Activated naive CD4-positive, alpha-beta T cell treated with anti-CD3 and anti-CD28 coated beads, Interleukin-2, amount 50 U/mL, for 72 hours (primary cell): ENCODE measurements around the gene SH3PXD2B. TPM values are rescaled to one million over a fixed set of nuclear protein-coding genes. Genes with fewer than 3 reads are reported as not detected.
A peak's percentile ranks its signal among the peaks of the same experiment; 100 is the strongest.
"Not testable (repeated sequence)": the region's sequence is repeated elsewhere in the genome, so short reads cannot be mapped to it uniquely, and the experiment has no call there.

Experiments used
- ATAC-seq, 2 donors: fragments of 150-1000 bp; cut with Tn5 transposase; 2 replicates each; pipeline ENCODE4 v1.10.0; 2021; ENCODE audit warnings: mild to moderate bottlenecking in 2 of 2, moderate library complexity in 2 of 2
- DNase-seq, 2 donors: peaks; one replicate each; pipeline ENCODE4 v3.0.0; 2021 to 2022; ENCODE audit warnings: low spot score in 2 of 2
- H3K27ac Mint-ChIP-seq, 2 donors: one replicate each; pipeline ENCODE4 v1.8.0; 2022; ENCODE audit warnings: mild to moderate bottlenecking in 2 of 2, mixed read lengths in 2 of 2
- H3K36me3 Mint-ChIP-seq, 2 donors: one replicate each; pipeline ENCODE4 v1.8.0; 2022; ENCODE audit warnings: mixed read lengths in 2 of 2
- H3K9me3 Mint-ChIP-seq, 2 donors: one replicate each; pipeline ENCODE4 v1.8.0; 2022; ENCODE audit warnings: mixed read lengths in 2 of 2
- total RNA-seq, 2 donors: library from RNA; stranded (reverse); gene quantifications; one replicate each; pipeline ENCODE4 v1.2.3, GENCODE V29; 2022

Gene SH3PXD2B
- total RNA-seq, 2 donors from 2014 or later = 0.09 to 0.64 TPM

DNA sequence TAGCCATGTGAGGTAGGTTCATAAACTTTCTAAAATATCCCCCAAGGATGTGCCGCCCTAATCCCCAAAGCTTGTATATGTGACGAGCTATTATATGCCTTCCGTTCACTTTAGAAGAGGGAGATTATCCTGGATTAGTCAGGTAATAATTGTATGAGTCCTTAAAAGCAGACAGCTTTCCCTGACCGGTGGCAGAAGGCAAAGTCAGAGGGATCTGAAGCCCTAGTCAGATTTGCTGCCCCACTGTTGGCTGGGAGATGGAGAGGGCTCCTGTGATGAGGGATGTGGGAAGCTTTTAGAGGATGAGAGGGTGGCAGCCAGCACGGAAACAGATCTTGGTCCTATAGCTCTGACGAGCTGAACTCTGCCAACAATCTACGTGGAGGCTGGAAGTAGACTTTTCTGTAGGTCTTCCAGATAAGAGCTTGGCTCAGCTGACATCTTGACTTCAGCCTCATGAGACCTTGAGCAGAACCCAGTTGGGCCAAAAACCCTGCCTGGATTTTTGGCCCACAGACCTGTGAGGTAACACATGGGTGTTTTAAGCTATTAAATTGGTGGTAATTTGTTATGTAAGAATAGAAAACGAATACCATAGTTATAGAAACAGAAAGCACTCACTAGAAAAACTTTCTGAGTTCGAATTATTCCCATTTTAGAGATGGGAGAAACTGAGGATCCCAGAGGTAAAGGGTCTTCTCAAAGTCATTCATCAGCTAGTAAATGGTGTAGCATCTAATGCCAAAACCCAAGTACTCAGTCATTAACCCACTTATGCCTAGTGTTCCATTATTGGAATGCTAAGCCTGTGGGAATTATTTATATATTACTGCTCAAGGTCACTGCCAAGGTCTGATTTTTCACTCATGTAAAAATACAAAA, 48.9 kb downstream of the SH3PXD2B start:
- Mint-ChIP-seq H3K9me3 (no peaks in the 10 kb centered on the region), H3K36me3 (no peaks in the 10 kb centered on the region), H3K27ac (no peak overlapping the region)
- DNase-seq (no peak), ATAC-seq (no peak)

- H3K27ac Mint-ChIP-seq = no peak overlapping the region
- ATAC-seq = no peak
- H3K36me3 Mint-ChIP-seq = no peaks in the 10 kb centered on the region
- H3K9me3 Mint-ChIP-seq = no peaks in the 10 kb centered on the region
- DNase-seq = no peak
These were observed 49.6 kb downstream of the SH3PXD2B start for GRCh38 chr5:172404746-172405145.

DNA sequence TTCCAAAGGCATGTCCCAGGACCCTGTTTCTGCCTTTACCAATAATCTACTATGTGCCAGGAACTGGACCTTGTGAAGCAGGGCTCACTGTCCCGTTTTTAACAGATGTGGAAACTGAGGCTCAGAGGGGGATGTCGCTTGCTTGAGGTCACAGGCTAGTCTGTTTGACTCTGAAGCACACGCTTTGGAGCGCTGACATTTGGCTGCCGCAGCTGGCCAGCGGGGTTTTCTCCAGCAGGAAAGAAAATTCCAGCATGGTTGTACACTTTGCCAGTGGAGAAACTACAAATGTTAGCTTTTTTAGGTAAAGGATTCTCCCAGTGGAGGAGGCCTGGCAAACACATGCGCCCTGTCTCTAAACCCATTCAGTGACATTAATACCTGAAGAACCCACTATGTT, 50.5 kb downstream of the SH3PXD2B start:
- ATAC-seq = no peak
- no peaks in the 10 kb centered on the region for H3K36me3 Mint-ChIP-seq
- H3K27ac Mint-ChIP-seq = no peak overlapping the region
- H3K9me3 Mint-ChIP-seq = no peaks in the 10 kb centered on the region
- DNase-seq = no peak

DNA sequence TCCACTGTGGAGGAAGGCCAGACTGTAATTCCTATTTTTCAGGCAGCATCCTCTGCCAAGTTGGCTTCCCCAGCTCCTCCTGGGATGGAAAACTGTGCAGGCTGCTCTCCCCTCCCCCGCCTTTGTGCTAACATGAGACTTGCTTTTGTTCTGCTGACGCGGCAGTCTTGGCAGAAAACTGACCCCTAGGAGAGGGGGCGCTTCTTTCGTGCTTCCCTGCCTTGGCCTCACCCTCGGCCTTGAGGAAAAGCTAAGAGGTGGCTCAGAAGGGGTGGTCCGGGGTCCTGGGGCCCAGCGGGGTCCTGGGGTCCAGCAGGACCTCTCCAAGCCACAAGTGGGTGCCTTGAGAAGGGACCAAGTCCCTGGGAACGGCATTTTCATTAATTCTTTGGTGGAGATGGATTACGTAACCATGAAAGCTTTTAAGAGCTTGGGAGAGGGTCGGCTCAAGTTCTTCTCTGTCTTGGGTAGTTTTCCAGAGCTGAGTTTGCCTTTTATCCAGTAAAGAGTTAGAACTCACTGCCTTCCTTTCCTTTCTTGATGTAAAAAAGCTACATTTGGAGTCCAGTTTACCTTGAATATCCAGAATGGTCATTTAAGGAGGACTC, 51.0 kb downstream of the SH3PXD2B start:
- Mint-ChIP-seq H3K9me3 (no peaks in the 10 kb centered on the region), H3K36me3 (no peaks in the 10 kb centered on the region), H3K27ac (no peak overlapping the region)
- ATAC-seq (no peak), DNase-seq (no peak)

GRCh38 chr5:172402531-172403188, 51.7 kb downstream of the SH3PXD2B start:
- peaks cover 0 to 5% of the 10 kb centered on the region in 2 donors for H3K36me3 Mint-ChIP-seq
- DNase-seq = no peak
- ATAC-seq = no peak
- H3K27ac Mint-ChIP-seq = no peak overlapping the region
- H3K9me3 Mint-ChIP-seq = peaks cover 0 to 4% of the 10 kb centered on the region in 2 donors

GRCh38 chr5:172402031-172402430, 52.3 kb downstream of the SH3PXD2B start:
- not testable (repeated sequence) for H3K27ac Mint-ChIP-seq, H3K36me3 Mint-ChIP-seq, DNase-seq, H3K9me3 Mint-ChIP-seq, ATAC-seq

DNA sequence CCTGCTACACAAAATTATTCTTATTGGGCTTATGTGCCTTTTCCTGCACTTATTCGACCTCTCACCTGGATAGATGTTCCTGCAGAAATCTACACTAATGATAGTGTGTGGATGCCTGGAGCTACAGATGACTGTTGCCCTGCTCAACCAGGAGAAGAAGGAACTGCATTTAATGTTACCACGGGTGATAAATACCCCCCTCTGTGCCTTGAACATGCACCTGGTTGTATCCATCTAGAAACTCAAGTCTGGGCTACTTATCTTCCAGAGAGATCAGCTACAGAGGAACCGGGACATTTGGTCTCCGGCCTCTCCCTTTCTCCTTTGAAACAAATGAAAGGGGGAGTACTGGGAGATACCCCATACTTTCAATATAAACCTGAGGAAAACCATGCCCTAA, 54.5 kb downstream of the SH3PXD2B start:
- no peak for ATAC-seq
- Mint-ChIP-seq H3K36me3 (peaks cover 10% of the 10 kb centered on the region in 2 donors), H3K9me3 (peaks cover 6 to 18% of the 10 kb centered on the region in 2 donors), H3K27ac (no peak overlapping the region)
- DNase-seq = no peak

DNA sequence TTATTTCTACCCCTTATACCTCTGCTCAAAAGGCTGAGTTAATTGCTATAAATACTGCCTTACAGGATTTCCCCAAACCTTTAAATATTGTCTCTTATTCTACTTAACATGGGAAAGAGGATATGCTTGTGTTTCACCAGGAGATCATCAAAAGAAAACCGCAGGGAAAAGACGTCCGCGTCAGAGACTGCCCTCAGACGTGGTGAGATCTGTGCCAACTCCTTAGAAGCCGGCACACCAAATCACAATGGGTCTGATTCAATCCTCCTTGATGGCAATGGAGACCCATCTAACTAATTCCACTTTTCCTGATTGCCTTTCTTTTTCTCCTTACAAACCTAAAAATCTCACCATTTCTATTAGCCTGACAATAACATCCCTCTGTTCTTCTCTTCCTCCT, 55.0 kb downstream of the SH3PXD2B start:
- no peak for ATAC-seq
- Mint-ChIP-seq H3K27ac (no peak overlapping the region), H3K9me3 (peaks cover 6 to 18% of the 10 kb centered on the region in 2 donors), H3K36me3 (peaks cover 10% of the 10 kb centered on the region in 2 donors)
- no peak for DNase-seq

DNA sequence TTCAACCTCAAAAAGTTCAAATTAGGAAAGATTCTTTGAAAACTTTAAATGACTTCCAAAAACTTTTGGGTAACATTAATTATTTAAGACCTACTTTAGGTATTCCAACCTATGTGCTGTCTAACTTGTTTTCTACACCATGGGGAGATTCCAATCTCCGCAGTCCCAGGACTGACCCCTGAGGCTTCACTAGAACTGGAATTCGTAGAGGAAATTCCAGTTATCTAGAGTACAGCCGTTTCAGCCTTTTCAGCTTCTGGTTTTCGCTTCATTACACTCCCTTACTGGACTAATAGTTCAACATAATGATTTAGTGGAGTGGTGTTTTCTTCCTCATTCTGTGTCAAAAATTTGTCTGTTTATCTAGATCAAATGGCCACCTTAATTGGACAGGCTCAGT, 55.7 kb downstream of the SH3PXD2B start:
- H3K27ac Mint-ChIP-seq, ATAC-seq: not testable (repeated sequence)

DNA sequence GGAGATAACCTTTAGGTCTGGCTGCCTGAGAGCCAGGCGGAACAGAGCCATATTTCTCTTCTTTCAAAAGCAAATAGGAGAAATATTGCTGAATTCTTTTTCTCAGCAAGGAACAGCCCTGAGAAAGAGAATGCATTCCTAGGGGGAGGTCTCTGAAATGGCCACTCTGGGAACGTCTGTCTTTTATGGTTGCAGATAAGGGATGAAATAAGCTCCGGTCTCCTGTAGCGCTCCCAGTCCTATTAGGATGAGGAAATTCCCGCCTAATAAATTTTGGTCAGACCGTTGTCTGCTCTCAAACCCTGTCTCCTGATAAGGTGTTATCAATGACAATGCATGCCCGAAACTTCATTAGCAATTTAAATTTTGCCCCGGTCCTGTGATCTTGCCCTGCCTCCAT, 57.3 kb downstream of the SH3PXD2B start:
- ATAC-seq, DNase-seq, H3K36me3 Mint-ChIP-seq, H3K27ac Mint-ChIP-seq: not testable (repeated sequence)
- H3K9me3 Mint-ChIP-seq = peaks cover 6 to 18% of the 10 kb centered on the region in 2 donors

More for the DNA sequence above, 55.7 kb downstream of the SH3PXD2B start:
- DNase-seq, H3K36me3 Mint-ChIP-seq: not testable (repeated sequence)
- H3K9me3 Mint-ChIP-seq = peaks cover 6 to 18% of the 10 kb centered on the region in 2 donors

GRCh38 chr5:172396220-172396619, 58.1 kb downstream of the SH3PXD2B start:
- DNase-seq (no peak), ATAC-seq (no peak)
- Mint-ChIP-seq H3K36me3 (peaks cover 10% of the 10 kb centered on the region in 2 donors), H3K9me3 (peaks cover 6 to 18% of the 10 kb centered on the region in 2 donors), H3K27ac (no peak overlapping the region)

GRCh38 chr5:172395483-172395882, 58.8 kb downstream of the SH3PXD2B start:
- Mint-ChIP-seq H3K36me3 (peaks cover 10% of the 10 kb centered on the region in 2 donors), H3K9me3 (peaks cover 6 to 18% of the 10 kb centered on the region in 2 donors), H3K27ac (no peak overlapping the region)
- ATAC-seq (peak; percentile 43 to 60), DNase-seq (no peak)

DNA sequence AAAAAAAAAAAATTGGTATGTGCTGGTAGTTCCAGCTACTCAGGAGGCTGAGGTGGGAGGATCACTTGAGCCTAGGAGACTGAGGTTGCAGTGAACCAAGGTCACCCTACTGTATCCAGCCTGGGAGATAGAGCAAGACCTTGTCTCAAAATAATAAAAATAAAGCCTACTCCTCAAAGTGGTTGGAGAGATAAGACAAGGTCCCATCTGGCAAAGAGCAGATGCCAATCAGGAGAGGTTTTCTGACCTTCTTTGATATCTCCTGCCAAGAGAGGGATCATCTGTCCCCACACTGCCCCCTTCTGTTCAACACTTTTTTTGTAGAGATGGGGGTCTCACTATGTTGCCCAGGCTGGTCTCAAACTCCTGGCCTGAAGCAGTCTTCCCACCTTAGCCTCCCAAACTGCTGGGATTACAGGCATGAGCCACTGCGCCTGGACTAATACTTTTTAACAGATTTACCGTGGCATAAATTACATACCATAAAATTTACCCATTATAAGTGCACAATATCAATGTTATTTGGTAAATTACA, 64.7 kb downstream of the SH3PXD2B start:
- H3K27ac Mint-ChIP-seq = no peak overlapping the region
- no peaks in the 10 kb centered on the region for H3K9me3 Mint-ChIP-seq
- DNase-seq (no peak), ATAC-seq (no peak)
- H3K36me3 Mint-ChIP-seq = no peaks in the 10 kb centered on the region

- no peak for DNase-seq
- ATAC-seq = no peak
- Mint-ChIP-seq H3K9me3 (no peaks in the 10 kb centered on the region), H3K27ac (no peak overlapping the region), H3K36me3 (no peaks in the 10 kb centered on the region)
These were observed 66.0 kb downstream of the SH3PXD2B start for GRCh38 chr5:172388246-172388733.

GRCh38 chr5:172385707-172386106, 68.6 kb downstream of the SH3PXD2B start:
- ATAC-seq (no peak), DNase-seq (no peak)
- Mint-ChIP-seq H3K9me3 (no peaks in the 10 kb centered on the region), H3K27ac (no peak overlapping the region), H3K36me3 (no peaks in the 10 kb centered on the region)

DNA sequence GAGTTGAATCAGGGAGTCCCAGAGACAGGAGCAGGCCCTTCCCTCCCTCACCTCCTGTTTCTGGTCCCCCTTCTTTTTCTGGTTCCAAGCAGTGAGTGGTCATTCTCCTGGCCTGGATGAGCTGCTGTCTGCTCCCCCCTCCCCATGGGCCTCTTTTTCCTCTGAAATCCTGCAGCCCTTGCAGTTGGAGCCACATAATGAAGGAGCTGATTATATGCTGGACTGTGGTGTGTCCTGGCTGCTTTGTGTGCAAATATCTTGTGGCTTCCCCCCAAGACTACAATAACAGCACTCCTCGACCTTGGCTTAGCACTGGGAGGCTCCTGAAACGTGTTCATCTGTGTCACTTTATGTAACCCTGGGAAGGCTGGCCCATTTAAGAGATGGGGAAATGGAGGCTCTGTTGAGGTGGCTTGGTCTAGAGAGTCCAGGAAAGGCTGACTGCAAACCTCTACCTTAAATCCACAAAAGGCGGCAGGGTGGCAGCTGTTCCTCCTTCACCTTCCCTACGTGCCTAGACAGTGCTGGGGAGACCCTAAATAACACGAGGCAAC, 69.2 kb downstream of the SH3PXD2B start:
- no peaks in the 10 kb centered on the region for H3K36me3 Mint-ChIP-seq
- ATAC-seq (no peak), DNase-seq (no peak)
- no peak overlapping the region for H3K27ac Mint-ChIP-seq
- no peaks in the 10 kb centered on the region for H3K9me3 Mint-ChIP-seq
